SU-DHL-6 (cell line): ENCODE data around the gene FAT1.

Experiments used
- H2AFZ ChIP-seq: fragments of 200-600 bp; sonication (generic); 2 replicates; pipeline ENCODE4 v1.6.1; 2014; ENCODE audit warnings: low read depth, mild to moderate bottlenecking, moderate library complexity, mixed read lengths, antibody characterized with exemption, low read length; ENCODE audit not compliant: severe bottlenecking
- H3F3A ChIP-seq: fragments of 200-600 bp; shearing (Covaris generic); 2 replicates; pipeline ENCODE4 v1.6.0; 2016; ENCODE audit warnings: antibody characterized with exemption, mild to moderate bottlenecking; ENCODE audit not compliant: insufficient read depth
- H3K27ac ChIP-seq: fragments of 200-600 bp; sonication (generic); 2 replicates; pipeline ENCODE4 v1.5.1; 2016; ENCODE audit warnings: low read depth, mild to moderate bottlenecking, low read length, moderate library complexity, mixed read lengths
- H3K27me3 ChIP-seq: fragments of 200-600 bp; sonication (generic), shearing (Covaris generic); 2 replicates; pipeline ENCODE4 v1.6.0; 2014; ENCODE audit warnings: mild to moderate bottlenecking, low read length
- H3K36me3 ChIP-seq: fragments of 200-600 bp; sonication (generic); 2 replicates; pipeline ENCODE4 v1.6.1; 2014; ENCODE audit warnings: mild to moderate bottlenecking, low read length, mixed read lengths
- H3K4me2 ChIP-seq: fragments of 300-600, 200-600 bp; shearing (Covaris generic), sonication (generic); 2 replicates; pipeline ENCODE4 v1.6.0; 2014; ENCODE audit warnings: low read length, low read depth, mild to moderate bottlenecking; ENCODE audit not compliant: poor library complexity, severe bottlenecking
- H3K4me3 ChIP-seq: fragments of 200-600 bp; sonication (generic); 2 replicates; pipeline ENCODE4 v1.5.1; 2014; ENCODE audit warnings: antibody characterized with exemption, low read length, mild to moderate bottlenecking, mixed read lengths; ENCODE audit not compliant: insufficient read depth, poor library complexity, severe bottlenecking
- H3K79me2 ChIP-seq: fragments of 200-600 bp; sonication (generic); 2 replicates; pipeline ENCODE4 v1.6.1; 2014; ENCODE audit warnings: mild to moderate bottlenecking, low read length, moderate library complexity; ENCODE audit not compliant: insufficient read depth
- H3K9ac ChIP-seq: fragments of 200-600 bp; sonication (generic); 2 replicates; pipeline ENCODE4 v1.7.0; 2014; ENCODE audit warnings: mild to moderate bottlenecking, low read length
- H3K9me2 ChIP-seq: fragments of 200-600 bp; sonication (generic); replicated peaks from 2 replicates; pipeline ENCODE4 v1.6.1; 2014; ENCODE audit warnings: low read length; ENCODE audit not compliant: insufficient read depth
- H3K9me3 ChIP-seq: fragments of 200-600 bp; sonication (generic); 2 replicates; pipeline ENCODE4 v1.6.1; 2014; ENCODE audit warnings: low read length, mixed read lengths; ENCODE audit not compliant: insufficient read depth
- H4K20me1 ChIP-seq: fragments of 200-600 bp; sonication (generic); 2 replicates; pipeline ENCODE4 v1.6.1; 2014; ENCODE audit warnings: low read depth, mild to moderate bottlenecking, antibody characterized with exemption, low read length, moderate library complexity, mixed read lengths
- EZH2phosphoT487 ChIP-seq: fragments of 200-600 bp; sonication (generic), shearing (Covaris generic); conservative IDR thresholded peaks from 2 replicates; pipeline ENCODE4 v1.6.1; 2018; ENCODE audit warnings: mild to moderate bottlenecking, antibody characterized with exemption, low read length, moderate library complexity, mixed read lengths
- TF ChIP-seq, protein P1 (sequence below): fragments of 200-600 bp; sonication (generic); IDR thresholded peaks from one replicate; pipeline ENCODE4 v1.5.1; 2017; ENCODE audit warnings: antibody characterized with exemption, mild to moderate bottlenecking, low read length, moderate library complexity; ENCODE audit not compliant: insufficient read depth, poor library complexity, severe bottlenecking

FAT1 gene

DNA sequence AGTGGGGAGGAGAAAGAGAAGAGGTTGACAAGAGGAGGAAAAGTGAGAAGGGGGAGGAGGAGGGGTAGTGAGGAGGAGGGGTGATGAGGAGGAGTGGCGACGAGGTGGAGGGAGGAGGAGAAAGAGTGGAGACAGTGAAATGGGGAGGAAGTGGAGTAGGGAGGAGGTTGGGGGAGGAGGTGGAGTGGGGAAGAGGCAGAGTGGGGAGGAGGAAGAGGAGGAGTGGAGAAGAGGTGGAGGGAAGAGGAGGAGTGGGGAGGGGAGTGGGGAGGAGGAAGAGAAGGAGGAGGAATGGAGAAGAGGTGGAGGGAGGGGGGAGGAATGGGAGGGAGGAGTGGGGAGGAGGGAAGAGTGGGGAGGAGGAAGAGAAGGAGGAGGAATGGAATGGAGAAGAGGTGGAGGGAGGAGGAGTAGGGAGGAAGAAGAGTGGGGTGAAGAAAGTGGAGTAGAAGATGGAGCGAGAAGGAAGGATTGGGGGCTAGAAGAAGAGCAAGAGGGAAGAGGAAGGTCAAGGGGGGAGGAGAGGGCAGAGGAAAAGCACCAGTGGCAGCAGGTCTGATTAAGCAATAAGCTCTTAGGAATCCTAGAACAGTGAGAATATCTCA lies 118.3 kb downstream of the FAT1 start:
- Histone ChIP-seq H3K4me2 (no peak overlapping the region), H3K4me3 (no peak overlapping the region), H3K27me3 (no peaks in the 10 kb centered on the region), H4K20me1 (no peaks in the 10 kb centered on the region), H3K36me3 (no peaks in the 10 kb centered on the region), H2AFZ (no peak overlapping the region), H3K9me3 (no peaks in the 10 kb centered on the region), H3F3A (no peaks in the 10 kb centered on the region), H3K9ac (no peak overlapping the region), H3K27ac (no peak overlapping the region), H3K79me2 (no peaks in the 10 kb centered on the region), H3K9me2 (no peaks in the 10 kb centered on the region)
- no peak for TF ChIP-seq EZH2phosphoT487
- TF ChIP-seq, protein P1, sequence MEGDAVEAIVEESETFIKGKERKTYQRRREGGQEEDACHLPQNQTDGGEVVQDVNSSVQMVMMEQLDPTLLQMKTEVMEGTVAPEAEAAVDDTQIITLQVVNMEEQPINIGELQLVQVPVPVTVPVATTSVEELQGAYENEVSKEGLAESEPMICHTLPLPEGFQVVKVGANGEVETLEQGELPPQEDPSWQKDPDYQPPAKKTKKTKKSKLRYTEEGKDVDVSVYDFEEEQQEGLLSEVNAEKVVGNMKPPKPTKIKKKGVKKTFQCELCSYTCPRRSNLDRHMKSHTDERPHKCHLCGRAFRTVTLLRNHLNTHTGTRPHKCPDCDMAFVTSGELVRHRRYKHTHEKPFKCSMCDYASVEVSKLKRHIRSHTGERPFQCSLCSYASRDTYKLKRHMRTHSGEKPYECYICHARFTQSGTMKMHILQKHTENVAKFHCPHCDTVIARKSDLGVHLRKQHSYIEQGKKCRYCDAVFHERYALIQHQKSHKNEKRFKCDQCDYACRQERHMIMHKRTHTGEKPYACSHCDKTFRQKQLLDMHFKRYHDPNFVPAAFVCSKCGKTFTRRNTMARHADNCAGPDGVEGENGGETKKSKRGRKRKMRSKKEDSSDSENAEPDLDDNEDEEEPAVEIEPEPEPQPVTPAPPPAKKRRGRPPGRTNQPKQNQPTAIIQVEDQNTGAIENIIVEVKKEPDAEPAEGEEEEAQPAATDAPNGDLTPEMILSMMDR, result no peak

GRCh38 chr4:186604124-186604807 lies 119.4 kb downstream of the FAT1 start:
- no peaks in the 10 kb centered on the region for H3K36me3 ChIP-seq
- no peaks in the 10 kb centered on the region for H3F3A ChIP-seq

DNA sequence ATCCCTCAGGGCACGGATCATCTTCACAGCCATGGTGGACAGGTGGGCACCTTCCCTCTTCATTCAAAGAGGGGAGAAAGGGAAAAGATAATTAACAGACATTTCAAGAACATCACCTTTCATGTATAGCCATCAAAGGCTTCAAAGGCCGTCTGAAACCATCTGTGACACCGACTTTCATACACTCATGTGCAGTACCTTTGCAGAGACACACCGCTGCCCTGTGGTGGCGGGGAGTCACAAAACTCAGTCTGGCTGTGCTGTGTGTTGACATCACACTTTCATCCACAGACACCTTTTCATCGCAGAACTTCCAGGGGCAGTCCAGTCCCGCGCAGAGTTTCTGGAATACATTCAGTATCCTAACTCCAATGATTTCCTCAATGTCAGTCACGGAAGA lies 120.7 kb downstream of the FAT1 start:
- TF ChIP-seq, protein P1, result no peak
- TF ChIP-seq EZH2phosphoT487, result no peak
- Histone ChIP-seq H3K36me3 (no peaks in the 10 kb centered on the region), H3K9me3 (no peaks in the 10 kb centered on the region), H4K20me1 (no peaks in the 10 kb centered on the region), H3K9ac (no peak overlapping the region), H3K79me2 (no peaks in the 10 kb centered on the region), H2AFZ (no peak overlapping the region), H3K9me2 (no peaks in the 10 kb centered on the region), H3K4me2 (no peak overlapping the region), H3K27me3 (no peaks in the 10 kb centered on the region), H3K4me3 (no peak overlapping the region), H3K27ac (no peak overlapping the region), H3F3A (no peaks in the 10 kb centered on the region)

More at GRCh38 chr4:186604124-186604807, 119.4 kb downstream of the FAT1 start:
- Histone ChIP-seq H3K9ac (no peak overlapping the region), H3K27me3 (no peaks in the 10 kb centered on the region), H3K27ac (no peak overlapping the region), H3K9me3 (no peaks in the 10 kb centered on the region), H3K79me2 (no peaks in the 10 kb centered on the region), H4K20me1 (no peaks in the 10 kb centered on the region), H2AFZ (no peak overlapping the region), H3K9me2 (no peaks in the 10 kb centered on the region), H3K4me3 (no peak overlapping the region), H3K4me2 (no peak overlapping the region)
- TF ChIP-seq, protein P1, result no peak
- TF ChIP-seq EZH2phosphoT487, result no peak
